ENCODE data around the gene EXT2.

EXT2 gene

GRCh38 chr11:44229624-44230023, 134.1 kb downstream of the EXT2 start:
- TF ChIP-seq CTCF (IDR thresholded peaks at IDR 0.05; ENCODE audit: borderline replicate concordance, control extremely low read depth, extremely low read depth, insufficient read depth, missing control alignments), result no peak
- in situ Hi-C loops (cut with MboI; ENCODE audit: low sequenced_read_pairs, unreplicated experiment), result no loop called here
- no peak for DNase-seq (ENCODE audit: low spot score)

- no peak for DNase-seq (ENCODE audit: low spot score)
- no peak for TF ChIP-seq CTCF (IDR thresholded peaks at IDR 0.05; ENCODE audit: borderline replicate concordance, control extremely low read depth, extremely low read depth, insufficient read depth, missing control alignments)
- in situ Hi-C loops (cut with MboI; ENCODE audit: low sequenced_read_pairs, unreplicated experiment), result no loop called here
Observed at GRCh38 chr11:44235765-44236201, 140.3 kb downstream of the EXT2 start.

GRCh38 chr11:44236296-44236695, 140.8 kb downstream of the EXT2 start:
- TF ChIP-seq CTCF (IDR thresholded peaks at IDR 0.05; ENCODE audit: borderline replicate concordance, control extremely low read depth, extremely low read depth, insufficient read depth, missing control alignments), result no peak
- no peak for DNase-seq (ENCODE audit: low spot score)
- in situ Hi-C loops (cut with MboI; ENCODE audit: low sequenced_read_pairs, unreplicated experiment), result no loop called here

- TF ChIP-seq CTCF (IDR thresholded peaks at IDR 0.05; ENCODE audit: borderline replicate concordance, control extremely low read depth, extremely low read depth, insufficient read depth, missing control alignments), result no peak
- in situ Hi-C loops (cut with MboI; ENCODE audit: low sequenced_read_pairs, unreplicated experiment), result no loop called here
Observed at GRCh38 chr11:44237156-44237555, 141.7 kb downstream of the EXT2 start.

GRCh38 chr11:44241851-44242250, 146.4 kb downstream of the EXT2 start:
- no peak for DNase-seq (ENCODE audit: low spot score)
- in situ Hi-C loops (cut with MboI; ENCODE audit: low sequenced_read_pairs, unreplicated experiment), result no loop called here
- TF ChIP-seq CTCF (IDR thresholded peaks at IDR 0.05; ENCODE audit: borderline replicate concordance, control extremely low read depth, extremely low read depth, insufficient read depth, missing control alignments), result no peak

More at GRCh38 chr11:44237156-44237555, 141.7 kb downstream of the EXT2 start:
- DNase-seq (ENCODE audit: low spot score), result no peak

GRCh38 chr11:44243086-44243485, 147.6 kb downstream of the EXT2 start:
- no peak for TF ChIP-seq CTCF (IDR thresholded peaks at IDR 0.05; ENCODE audit: borderline replicate concordance, control extremely low read depth, extremely low read depth, insufficient read depth, missing control alignments)
- in situ Hi-C loops (cut with MboI; ENCODE audit: low sequenced_read_pairs, unreplicated experiment), result no loop called here
- no peak for DNase-seq (ENCODE audit: low spot score)

Data from GM13976 (cell line).